ENCODE measurements around the gene QTRT2. TPM values are rescaled to one million over a fixed set of nuclear protein-coding genes. Genes with fewer than 3 reads are reported as not detected.

Gene QTRT2
- total RNA-seq, result 13.2 and 24.5 TPM in 2 replicates

GRCh38 chr3:114056130-114057010, at the start of gene QTRT2, which contains the start of gene CCDC191:
Gene QTRT2, plus strand, starts transcription at chr3:114056737. Its CDS starts 8,521 bp downstream, at chr3:114065258.
Gene CCDC191, minus strand, starts transcription at chr3:114056526. Its CDS starts 60 bp downstream, at chr3:114056466.

Other genes with a start within 250 kb of the QTRT2 start
- gene GRAMD1C, start 217.9 kb upstream of the QTRT2 start, total RNA-seq, result 3.7 and 7.5 TPM in 2 replicates
- gene ZDHHC23, start 108.7 kb upstream of the QTRT2 start, total RNA-seq, result 3.1 and 3.5 TPM in 2 replicates
- 1.3 and 2.0 TPM in 2 replicates for gene CCDC191, start 211 bp upstream of the QTRT2 start, total RNA-seq
- gene DRD3, start 122.3 kb downstream of the QTRT2 start, total RNA-seq, result not detected in 2 replicates
- not detected in 2 replicates for gene ZNF80, start 180.8 kb downstream of the QTRT2 start, total RNA-seq
- under 0.01 TPM in 2 replicates for gene TIGIT, start 237.3 kb downstream of the QTRT2 start, total RNA-seq